ENCODE results near the gene CDC42BPB. TPM values are rescaled to one million over a fixed set of nuclear protein-coding genes. Genes with fewer than 3 reads are reported as not detected.
A peak's percentile ranks its signal among the peaks of the same experiment; 100 is the strongest.

The CDC42BPB gene
- total RNA-seq, 1 experiment from 2014 or later = 103 TPM

GRCh38 chr14:103099081-103099732, 41.9 kb upstream of the CDC42BPB start:
- Histone ChIP-seq H2BK12ac (ENCODE audit: insufficient read length, low read depth, low read length) (no peak overlapping the region), H3K9me3 (ENCODE audit: control insufficient read depth, low read depth, low read length) (no peaks in the 10 kb centered on the region), H3K14ac (ENCODE audit: insufficient read depth, low read length) (no peak overlapping the region), H3K23me2 (ENCODE audit: insufficient read length, low read depth, low read length, poor library complexity, severe bottlenecking) (no peaks in the 10 kb centered on the region), H3K4me2 (ENCODE audit: insufficient read depth, insufficient read length, low read length) (no peak overlapping the region), H3K56ac (ENCODE audit: insufficient read length, low read depth, low read length) (no peak overlapping the region), H3K27ac (ENCODE audit: insufficient read length, low read depth, low read length) (no peak overlapping the region), H3T11ph (ENCODE audit: low read length) (no peak overlapping the region), H2BK15ac (ENCODE audit: low read depth, low read length) (no peak overlapping the region), H4K8ac (replicated peaks; ENCODE audit: insufficient read length, low read depth, low read length) (no peak overlapping the region), H3K4ac (ENCODE audit: low read depth, low read length) (no peak overlapping the region), H3K27me3 (ENCODE audit: insufficient read depth, low read length) (no peaks in the 10 kb centered on the region), H3K79me2 (ENCODE audit: insufficient read depth, low read length) (no peaks in the 10 kb centered on the region), H2BK20ac (ENCODE audit: low read depth, low read length, poor library complexity, severe bottlenecking) (no peak overlapping the region), H2AFZ (ENCODE audit: low read length) (no peak overlapping the region), H3K79me1 (ENCODE audit: insufficient read depth, low read depth, low read length, poor library complexity, severe bottlenecking) (no peaks in the 10 kb centered on the region), H2AK5ac (ENCODE audit: insufficient read length, low read length) (no peak overlapping the region), H4K5ac (ENCODE audit: insufficient read length, low read depth, low read length) (no peak overlapping the region), H3K18ac (ENCODE audit: insufficient read length, low read depth, low read length) (peak overlapping the region; percentile 39), H4K91ac (ENCODE audit: insufficient read length, low read depth, low read length) (no peak overlapping the region), H3K4me1 (ENCODE audit: insufficient read depth, low read length) (no peaks in the 10 kb centered on the region; the same call in 1 of the 2 replicates), H2BK120ac (ENCODE audit: low read depth, low read length, poor library complexity, severe bottlenecking) (no peak overlapping the region), H3K23ac (ENCODE audit: insufficient read length, low read depth, low read length) (no peak overlapping the region), H3K9ac (ENCODE audit: extremely low read depth, insufficient read length, low read length) (no peak overlapping the region), H4K20me1 (ENCODE audit: control insufficient read depth, insufficient read depth, insufficient read length) (no peaks in the 10 kb centered on the region), H2BK5ac (ENCODE audit: insufficient read length, low read length) (no peak overlapping the region)
- no CpG with 5 or more reads among the region's 12 CpGs for WGBS (ENCODE audit: extremely low coverage, insufficient read length, low lambda C conversion rate)
- TF ChIP-seq CTCF (conservative IDR thresholded peaks at IDR 0.05) = no peak
- Mint-ChIP-seq H3K27me3 (ENCODE audit: low read depth) (peaks cover 23% of the 10 kb centered on the region), H3K4me3 (no peak overlapping the region), H3K9me3 (no peaks in the 10 kb centered on the region), H3K36me3 (ENCODE audit: insufficient read depth in 1 of 3, low read depth in 3 of 3) (no peaks in the 10 kb centered on the region; a peak in 1 of 7 replicates), H3K27ac (no peak overlapping the region; a peak in 1 of 7 replicates), H3K4me1 (peaks cover 16 to 42% of the 10 kb centered on the region in 2 experiments)
- DNase-seq = no peak

Data from H9 (cell line).